Suppressor macrophage treated with lipopolysaccharide for 4 hours (primary cell): Measurements from ENCODE around the gene PBX1.

ENCODE experiments used
- DNase-seq: peaks from one replicate; pipeline ENCODE4 v3.0.0-alpha.2; 2020

Gene PBX1

DNA sequence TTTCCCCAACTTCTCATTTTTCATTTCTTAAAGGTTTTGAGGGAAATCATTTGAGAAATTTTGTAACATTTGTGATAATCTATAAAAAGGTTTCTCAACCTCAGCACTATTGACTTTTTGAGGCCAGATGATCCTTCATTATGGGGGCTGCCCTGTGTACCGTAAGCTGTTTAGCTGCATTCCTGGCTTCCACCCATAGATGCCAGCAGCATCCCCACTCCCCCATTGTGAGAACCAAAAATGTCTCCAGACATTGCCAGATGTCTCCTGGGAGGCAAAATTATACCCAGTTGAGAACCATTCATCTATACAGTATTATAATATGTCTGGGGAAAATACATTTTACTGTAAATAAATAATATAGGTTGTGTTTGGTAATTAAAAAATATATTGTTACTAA is 146.0 kb downstream of the PBX1 start:
- peak; percentile 5 for DNase-seq

DNA sequence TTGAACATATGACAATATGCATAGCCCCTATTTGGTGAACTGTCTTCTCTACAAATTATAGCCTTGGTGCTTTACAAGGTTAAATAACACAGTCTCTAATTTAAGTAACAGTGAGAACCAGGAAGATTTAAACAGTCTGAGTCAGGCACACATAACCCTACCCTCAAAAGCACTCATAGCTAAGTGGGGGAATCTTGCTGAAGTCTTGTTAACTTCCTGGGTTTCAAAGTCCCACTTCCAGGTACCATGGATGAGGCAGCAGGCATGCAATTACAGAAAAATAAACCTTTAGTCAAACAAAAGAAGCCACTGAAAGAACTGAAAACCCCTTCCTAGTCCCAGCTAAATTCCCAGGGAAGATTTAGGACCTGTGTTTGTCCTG is 147.6 kb downstream of the PBX1 start:
- no peak for DNase-seq

DNA sequence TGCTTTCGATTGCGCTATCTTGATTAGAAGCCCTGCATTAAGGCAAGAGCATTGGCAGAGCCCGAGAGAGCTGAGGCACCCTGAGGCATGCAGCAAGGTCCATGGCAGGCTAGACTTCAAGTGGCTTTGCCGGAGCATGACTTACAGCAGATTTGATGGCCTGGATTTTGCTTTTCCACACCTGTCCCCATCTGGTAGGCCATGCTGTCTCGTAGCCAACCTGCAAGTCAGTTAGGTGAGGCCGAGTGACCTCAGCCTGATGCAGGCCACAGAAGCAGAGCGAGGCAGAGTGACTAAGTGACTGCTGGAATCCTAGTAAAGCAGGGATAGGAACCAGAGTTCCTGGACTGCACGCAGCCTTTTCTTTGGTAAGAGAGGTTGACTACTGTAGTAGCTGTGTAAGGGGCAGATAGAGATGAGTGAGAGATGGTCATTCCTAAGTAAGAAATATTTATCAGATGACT is 148.9 kb downstream of the PBX1 start:
- DNase-seq: no peak

DNA sequence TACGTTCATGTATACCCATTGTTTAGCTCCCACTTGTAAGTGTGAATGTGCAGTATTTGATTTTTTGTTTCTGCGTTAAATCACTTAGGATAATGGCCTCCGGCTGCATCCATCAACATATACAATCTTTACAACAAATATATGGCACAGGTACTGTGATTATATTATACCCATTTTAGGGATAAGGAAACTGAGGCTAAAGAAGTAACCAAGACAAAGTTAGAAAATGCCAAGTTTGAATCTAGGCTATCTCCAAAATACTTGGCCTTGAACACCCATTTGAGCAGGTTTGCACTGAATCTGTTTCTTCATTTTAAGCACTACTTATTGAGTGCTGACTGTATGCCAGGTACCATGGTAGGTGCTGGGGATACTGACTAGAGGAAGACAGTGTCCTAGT is 149.6 kb downstream of the PBX1 start:
- DNase-seq: no peak

DNA sequence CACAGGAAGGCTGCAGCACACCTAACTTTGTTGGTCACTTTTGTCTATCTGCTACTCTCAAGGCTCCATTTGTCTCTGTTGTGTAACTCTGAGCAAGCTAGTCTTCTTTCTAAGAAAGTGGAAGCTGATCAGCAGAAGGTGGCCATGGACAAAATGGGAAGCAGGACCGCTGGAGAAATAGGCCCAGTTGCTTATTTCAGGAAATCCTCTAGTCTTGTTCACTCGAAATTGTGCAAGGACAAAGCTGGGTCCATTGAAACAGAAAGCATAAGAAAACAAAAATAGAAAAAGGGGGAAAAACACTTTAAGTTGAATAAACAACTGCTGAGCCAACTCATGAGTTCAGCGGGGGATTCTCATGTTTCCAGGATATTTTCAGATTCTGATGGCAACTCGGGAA is 150.1 kb downstream of the PBX1 start:
- peak; percentile 93 for DNase-seq

DNA sequence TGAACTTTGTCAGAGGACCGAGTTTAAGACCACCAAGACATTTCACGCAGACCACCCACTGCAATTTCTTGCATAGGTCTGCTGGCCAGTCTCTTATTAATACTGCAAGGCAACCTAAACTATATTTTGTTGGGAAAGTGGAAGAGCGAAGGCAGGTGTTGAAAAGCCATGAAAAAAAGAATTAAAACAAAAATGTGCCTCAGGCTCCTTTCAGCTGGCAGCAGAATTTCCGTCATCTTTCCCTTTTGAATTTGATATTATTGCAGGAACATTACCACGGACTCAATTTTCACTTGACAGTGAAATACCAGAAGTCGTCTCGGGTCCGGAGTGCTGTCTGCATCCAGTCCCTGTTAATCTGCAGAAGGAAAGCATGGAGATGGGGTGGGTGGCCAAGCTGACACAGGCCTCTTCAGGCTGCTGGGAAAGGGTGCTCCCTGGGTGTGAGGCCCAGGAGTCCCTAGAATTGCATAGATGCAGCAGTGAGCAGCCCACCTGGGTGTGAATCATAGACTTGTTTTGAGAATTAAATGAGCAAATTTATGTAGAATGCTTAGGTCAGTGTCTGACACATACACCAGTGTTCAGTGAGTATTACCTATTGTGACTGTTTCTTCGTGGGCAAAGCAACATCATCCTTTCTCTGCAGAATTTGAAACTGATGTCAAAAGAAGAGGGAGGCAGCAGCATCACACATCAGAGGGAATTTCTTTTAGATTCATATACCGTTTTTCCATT is 150.7 kb downstream of the PBX1 start:
- DNase-seq: peak; percentile 37

DNA sequence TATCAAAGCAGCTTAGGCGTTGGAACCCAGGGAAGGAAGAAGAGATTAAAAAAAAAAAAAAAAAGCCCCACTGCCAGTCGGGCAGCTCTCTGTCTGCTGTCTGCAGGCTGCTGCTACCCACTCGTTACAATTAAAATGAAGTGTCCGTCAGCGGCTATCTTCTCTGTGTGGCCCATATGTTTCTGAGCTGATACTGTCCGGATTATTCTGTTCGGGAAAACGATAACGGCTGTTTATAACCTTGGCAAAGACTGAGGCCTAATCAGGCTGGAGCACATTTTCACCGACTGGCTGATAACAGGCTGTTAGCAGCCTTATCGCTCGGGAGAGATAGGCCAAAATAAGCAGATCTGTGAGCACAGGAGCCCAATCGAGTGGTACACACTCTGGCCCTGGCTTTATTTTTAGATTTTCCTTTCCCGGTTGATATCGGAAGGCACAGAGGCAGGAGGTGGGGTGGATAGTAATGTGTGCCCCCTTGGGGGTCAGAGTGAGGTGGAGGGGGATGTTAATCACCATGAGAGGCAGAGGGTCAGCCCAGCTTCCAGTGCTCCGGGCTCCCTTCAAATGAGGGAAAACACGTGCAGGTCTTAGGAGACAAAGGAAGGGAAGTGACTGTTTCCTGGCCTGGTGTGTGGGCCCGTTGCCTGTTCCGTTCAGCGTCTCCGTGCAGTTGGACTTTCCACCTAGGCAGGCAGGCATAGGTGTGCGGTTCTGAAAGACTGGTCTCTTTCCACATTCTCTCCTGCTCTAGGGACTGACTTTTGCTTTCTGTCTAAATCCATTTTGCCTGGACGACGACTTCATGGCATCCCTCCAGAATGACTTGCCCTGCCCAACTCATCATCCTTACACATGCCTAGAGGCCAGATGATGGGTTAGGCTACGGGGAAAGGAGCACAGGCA is 153.4 kb downstream of the PBX1 start:
- no peak for DNase-seq

DNA sequence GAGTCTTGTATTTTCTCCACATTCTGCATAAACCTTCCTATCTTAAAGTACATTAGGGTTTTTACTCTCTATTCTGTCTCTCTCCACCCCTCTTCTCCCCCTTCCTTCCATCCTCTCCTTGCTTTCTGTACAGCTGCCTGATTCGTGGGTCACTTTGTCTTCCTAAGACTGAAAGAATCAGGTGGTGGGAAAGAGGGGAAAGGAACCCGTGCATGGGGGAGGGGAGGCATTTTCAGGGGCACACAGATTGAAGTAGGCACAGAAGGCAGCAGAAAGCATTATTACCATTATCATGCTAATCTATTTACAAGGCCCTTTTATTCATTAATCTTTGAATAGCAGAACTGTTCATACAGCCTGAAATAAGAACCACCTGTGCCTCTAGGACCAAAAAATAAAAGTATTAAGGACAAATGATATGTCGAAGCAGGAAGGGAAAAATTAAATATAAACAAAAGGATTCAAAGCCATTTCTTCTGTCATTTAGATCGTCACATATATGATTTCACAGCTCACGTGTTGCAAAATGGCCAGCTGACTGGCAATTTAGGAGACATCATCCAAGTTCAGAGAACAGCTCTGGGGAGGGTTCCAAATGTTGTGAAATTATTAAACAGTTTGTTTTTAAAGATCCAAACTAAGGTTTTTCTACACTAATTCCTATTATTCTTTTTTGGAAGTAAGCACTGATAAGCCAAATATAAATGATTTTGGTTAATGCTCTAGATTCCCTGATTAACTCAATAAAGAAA is 154.6 kb downstream of the PBX1 start:
- DNase-seq: peak; percentile 19

DNA sequence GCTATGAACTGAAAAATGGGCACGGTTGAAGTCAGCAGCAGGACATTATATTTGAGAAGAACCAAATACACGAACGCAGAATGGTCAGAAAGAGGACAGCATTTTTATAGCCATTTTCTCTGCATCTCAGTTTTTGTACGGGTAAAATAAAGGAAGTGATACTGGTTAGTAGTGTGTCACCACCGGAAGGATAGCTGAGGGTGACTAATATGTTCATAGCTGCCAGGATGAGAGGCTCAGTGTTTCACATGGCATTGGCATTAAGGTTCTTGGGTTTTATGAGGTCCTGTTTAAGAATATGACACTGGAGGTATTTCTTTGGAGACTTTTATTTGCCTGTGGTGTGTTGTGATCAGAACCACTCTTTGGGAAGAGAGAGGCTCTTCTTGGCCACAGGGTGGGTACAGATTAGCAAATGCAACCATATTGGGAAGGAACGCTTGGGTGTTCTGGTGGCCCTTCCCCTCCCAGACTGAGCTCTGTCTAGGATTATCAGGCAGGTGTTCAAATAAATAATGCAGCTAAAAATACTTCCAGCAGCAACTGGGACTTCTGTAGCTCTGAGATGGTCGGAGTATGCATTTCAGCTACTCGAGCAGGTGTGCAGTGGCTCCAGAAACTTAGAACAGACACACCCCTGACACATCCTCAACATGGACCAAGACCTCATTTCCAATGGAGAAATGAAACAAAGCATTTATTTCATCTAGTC is 158.2 kb downstream of the PBX1 start:
- DNase-seq: peak; percentile 84

DNA sequence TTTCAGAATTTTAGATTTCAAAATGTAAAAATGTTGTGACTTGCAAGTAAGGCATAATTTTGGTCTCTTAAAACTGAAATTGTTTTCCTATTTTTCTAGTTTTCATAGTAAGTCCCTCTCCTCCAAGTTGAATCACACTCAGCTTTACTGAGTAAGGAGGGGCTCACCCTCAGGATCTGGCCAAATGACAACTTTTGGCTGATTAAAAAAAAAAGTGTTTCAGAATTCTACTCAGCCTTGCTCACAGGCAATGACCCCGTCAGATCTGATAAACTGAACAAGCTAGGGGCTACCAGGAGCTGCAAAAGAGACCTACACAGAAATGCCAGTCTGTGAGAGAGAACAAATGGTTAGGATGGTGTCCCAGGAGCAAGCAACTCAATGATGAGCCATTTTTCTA is 159.8 kb downstream of the PBX1 start:
- no peak for DNase-seq

DNA sequence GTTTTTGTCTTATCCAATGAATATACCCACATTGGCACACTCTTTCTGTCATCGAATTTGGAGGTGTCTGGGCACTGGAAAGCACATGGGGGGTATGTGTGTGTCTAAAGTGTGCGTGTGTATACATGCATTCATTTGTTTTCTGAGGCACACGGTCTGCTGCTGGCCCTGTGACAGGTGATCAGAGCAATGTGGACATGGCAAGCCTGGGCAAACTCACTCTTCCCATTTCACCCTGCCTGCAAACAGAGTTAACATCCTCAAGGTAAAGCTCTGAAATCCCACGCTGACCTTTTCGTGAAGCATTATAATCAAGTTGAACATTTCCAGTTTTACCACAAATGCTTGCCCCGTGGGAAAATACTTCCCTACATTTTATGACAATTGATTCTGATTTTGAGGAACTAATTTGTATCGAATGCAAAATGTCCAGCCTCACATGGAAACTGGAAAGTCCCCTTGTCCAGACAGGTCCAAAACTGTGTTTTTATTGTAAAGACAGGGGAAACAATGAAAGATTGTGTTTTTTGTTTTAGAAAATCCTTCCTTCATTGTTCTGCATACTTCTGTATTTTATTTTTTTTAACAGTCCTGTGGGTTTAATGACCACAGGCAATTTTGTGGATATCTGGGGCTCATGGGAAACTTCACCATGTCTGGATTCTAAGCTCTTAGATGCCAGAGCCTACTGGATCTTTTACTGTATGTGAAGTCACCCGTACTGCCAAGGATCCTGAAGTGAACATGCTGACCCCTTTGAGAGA is 160.9 kb downstream of the PBX1 start:
- DNase-seq: peak; percentile 47

DNA sequence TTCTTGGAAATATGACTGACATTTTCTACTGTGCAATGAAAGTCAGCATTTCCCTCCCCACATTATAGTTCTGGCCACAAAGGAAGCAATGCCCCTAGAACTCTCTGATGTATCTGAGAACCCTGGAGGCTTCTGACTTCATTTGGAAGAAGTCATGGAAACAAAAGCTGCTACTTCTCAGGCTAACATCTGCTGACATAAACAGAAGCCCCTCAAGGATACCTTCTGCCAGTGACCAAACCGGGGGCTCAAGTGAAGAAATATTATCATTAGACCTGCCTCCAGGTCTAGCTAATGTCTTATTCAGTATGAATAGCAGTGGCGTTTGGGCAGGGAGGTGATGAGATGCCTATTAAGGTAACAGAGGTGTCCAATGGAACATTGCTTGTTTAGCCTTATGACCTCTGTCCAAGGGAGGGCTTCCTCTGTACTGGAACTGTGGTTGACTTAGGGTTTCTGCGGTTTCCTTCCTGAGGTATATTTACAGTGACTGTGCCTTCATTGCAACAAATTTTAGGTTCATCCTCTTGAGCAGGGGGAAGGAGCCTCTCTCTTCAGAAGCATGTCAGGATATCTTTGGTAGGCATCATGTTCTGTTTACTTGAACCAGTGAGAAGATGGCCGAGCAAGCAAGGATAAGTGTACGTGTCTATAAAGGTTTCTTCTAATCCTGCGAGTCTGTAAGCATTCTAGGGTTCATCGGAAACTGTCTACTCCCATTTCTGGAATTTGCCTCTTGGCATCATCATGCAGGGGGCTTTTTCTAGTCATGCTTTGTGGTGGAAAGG is 161.7 kb downstream of the PBX1 start:
- DNase-seq: no peak

DNA sequence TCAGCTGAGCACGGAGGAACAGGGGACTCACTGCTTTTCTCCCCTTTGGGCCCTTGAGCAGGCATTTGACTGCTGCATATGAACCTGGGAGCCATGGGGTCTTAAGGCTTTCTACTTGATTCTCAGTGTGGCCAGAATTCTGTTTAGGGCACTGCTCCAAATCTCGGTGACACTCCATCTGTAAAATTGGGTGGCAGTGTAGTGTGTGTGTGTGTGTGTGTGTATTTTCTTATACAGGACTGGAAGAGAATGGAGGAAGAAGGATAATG is 162.2 kb downstream of the PBX1 start:
- no peak for DNase-seq

DNA sequence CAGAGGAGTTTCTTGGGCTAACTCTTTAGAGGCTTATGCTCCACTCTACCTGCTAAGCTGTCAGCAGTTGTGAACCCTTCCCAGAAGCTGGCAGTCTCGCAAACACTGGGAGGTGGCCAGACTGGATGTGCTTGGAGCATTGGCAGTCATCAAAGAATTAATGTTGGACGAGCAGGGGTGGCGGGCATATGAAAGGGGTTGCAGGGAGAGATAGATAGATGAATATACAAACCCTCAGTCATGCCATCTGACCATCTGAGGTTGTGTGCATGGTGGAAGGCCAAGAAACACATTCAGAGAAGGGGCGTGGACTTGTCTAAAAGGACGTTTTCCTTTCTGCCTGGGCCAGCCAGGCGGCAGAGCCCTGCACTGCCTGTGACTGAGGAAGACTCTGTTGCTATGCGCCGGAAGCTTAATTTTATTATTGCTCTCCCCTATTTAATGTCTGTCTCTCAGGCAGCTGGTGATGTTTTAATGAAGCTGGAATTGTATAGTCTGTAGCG is 164.4 kb downstream of the PBX1 start:
- no peak for DNase-seq

DNA sequence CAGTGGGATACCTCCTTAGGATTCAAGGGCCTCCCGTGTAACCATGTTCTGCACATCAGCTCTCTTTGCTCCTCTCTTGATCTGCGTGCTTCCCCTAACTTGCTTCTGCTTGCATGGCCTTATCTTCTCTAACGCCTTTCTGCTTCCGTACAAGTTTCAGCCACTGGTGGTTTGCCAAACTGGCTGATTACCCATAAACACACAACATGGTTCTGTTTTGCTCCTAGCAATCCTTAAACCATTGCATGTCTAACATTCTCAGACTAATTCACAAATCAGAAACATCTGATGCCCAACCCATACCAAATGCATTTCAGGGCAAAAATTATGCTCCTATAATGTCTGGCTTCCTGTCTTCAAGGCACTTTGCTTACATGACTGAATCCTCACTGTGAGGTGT is 166.4 kb downstream of the PBX1 start:
- no peak for DNase-seq

DNA sequence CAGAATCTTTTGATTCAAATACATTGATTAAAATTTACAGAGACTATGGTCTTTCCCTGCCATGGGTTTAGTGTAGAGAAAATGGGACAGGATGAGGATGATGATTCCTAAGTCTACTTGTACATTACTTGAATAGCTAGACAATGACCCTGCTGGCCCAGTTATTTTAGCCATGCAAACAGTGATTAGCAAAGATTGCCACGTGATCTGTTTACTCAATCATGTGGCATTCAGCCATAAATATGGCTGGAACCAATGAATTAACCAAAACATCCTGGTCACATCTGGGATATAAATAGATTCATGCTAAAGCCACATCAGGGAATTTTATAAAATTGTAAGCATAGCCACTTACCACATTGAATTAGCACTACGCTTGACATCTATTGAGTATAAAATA is 167.3 kb downstream of the PBX1 start:
- DNase-seq: no peak

DNA sequence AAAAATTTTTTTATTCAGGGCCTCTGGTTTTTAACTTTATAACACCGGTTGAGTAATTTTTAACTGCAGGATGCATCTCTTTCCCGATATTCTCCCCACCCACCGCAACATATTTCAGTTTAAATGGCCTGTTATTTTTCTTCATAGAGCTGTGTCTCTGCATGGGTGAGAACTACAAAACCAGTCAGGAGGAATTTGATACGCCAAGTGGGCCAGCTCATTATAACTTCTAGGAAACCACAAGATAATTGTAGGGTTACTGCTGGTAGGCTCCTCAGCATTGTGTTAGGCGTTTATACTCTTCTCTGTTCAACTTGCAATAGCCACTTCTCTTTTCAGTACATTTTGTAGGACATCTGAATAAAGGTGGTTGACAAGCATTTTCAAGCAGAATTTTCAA is 169.7 kb downstream of the PBX1 start:
- DNase-seq: no peak

DNA sequence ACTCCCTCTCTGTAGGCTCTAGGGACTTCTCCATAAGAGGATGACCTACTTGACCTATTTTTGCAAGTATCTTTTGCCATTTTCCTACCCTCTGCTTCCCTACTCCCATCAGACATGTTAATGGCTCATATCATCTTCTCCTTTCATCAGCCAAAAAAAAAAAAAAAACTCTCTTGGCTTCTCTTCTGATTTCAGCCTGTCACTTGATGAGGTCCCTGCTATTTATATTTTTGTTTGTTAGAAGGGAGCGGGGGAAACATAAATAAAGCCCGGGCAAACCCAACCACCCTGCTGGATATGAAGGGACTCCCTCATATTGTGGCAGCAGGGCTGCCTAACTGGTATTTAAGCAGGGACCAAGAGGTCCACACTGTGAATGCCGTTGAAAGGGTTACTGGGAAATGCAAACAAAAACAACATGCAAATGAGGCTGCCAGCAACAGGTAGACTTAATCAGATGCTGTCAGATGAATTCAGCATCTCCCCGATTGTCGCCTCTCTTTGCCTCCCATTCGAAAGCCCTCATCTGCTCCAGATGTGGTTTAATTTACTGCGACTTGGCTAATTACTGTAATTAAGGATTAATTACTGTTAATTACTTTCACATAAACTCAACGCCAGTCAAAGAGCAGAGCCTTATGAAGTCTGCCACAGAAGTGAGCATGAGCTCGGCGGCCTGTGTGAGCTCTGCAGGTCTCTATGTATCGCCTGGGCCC is 172.3 kb downstream of the PBX1 start:
- no peak for DNase-seq

DNA sequence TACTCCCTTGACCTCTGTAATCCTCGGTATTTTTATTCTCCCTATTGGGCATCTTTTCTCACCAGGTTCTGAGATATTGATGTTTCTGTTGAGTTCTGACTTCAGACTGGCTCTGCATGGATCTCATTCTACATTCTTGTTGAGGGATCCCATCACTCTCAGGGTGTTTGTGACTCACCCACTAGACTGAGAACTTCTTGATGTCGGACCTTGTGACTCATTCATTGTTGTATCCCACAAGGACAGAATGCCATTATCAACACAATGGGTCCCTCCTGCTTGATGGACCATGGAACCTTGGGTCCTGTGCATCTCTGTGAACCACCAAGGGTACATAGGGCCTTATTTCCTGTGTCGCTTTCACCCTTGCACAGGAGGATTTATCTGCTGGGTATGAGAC is 174.1 kb downstream of the PBX1 start:
- DNase-seq: no peak

DNA sequence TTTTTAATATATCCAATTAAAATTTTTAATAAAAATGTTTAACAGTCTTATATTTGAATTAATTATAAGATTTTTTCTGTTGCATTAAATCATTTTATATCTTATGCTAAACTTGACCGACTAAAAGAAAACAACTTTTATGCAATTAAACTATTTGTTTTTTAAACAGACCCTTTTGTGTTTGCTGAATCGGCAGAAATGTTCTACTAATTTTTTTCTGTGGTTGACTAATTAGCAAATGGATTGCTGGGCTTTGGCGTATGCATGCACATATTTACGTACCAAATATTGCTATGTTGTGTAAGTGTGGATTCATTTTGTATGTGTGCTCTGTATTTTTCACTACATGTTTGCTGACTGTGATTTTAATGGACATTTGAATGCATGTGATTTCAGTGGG is 174.8 kb downstream of the PBX1 start:
- no peak for DNase-seq
